ENCODE measurements around the gene L3MBTL1. TPM values are rescaled to one million over a fixed set of nuclear protein-coding genes. Genes with fewer than 3 reads are reported as not detected.
A peak's percentile ranks its signal among the peaks of the same experiment; 100 is the strongest.
"Not testable (repeated sequence)": the region's sequence is repeated elsewhere in the genome, so short reads cannot be mapped to it uniquely, and the experiment has no call there.

The L3MBTL1 gene
- polyA plus RNA-seq, 3 donors = 0.31 to 9.0 (median 0.36) TPM

DNA sequence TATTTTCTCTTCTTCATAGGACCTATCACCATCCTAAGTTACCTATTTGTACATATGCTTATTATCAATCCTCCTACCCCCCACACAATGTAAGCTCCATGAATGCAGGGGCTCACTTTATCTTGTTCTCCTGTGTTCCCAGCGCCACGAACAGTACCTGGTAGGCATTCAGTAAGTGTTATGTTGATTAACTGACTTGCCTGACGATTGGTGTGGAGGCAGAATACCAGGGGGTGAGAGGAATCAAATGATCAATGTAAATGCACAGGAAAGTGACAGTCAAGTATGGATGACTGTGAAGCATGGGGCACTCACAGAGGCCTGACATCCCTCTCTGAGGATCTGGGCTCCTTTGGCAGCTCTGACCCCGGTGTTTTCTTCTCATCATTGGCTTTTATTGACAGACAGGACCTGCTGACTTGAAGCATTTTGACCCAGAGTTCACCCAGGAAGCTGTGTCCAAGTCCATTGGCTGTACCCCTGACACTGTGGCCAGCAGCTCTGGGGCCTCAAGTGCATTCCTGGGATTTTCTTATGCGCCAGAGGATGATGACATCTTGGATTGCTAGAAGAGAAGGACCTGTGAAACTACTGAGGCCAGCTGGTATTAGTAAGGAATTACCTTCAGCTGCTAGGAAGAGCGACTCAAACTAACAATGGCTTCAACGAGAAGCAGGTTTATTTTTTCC, 77.1 kb downstream of the L3MBTL1 start:
- peaks cover 12 to 13% of the 10 kb centered on the region in 2 donors for H3K4me1 ChIP-seq (ENCODE audit: control insufficient read depth in 1 of 2, insufficient read depth in 2 of 2, low read length in 2 of 2)
- H4K20me1 ChIP-seq (ENCODE audit: insufficient read depth, low read length) = no peaks in the 10 kb centered on the region
- TF ChIP-seq, protein P1, sequence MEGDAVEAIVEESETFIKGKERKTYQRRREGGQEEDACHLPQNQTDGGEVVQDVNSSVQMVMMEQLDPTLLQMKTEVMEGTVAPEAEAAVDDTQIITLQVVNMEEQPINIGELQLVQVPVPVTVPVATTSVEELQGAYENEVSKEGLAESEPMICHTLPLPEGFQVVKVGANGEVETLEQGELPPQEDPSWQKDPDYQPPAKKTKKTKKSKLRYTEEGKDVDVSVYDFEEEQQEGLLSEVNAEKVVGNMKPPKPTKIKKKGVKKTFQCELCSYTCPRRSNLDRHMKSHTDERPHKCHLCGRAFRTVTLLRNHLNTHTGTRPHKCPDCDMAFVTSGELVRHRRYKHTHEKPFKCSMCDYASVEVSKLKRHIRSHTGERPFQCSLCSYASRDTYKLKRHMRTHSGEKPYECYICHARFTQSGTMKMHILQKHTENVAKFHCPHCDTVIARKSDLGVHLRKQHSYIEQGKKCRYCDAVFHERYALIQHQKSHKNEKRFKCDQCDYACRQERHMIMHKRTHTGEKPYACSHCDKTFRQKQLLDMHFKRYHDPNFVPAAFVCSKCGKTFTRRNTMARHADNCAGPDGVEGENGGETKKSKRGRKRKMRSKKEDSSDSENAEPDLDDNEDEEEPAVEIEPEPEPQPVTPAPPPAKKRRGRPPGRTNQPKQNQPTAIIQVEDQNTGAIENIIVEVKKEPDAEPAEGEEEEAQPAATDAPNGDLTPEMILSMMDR (IDR thresholded peaks at IDR 0.05) = no peak
- intact Hi-C loops (cut with micrococcal nuclease) = no loop called here
- Mint-ChIP-seq H3K27ac (peak overlapping the region in 2 of 7 donors; percentile 8 to 37), H3K27me3 (ENCODE audit: low read depth in 3 of 3) (peaks cover 0 to 5% (median 0%) of the 10 kb centered on the region in 3 donors), H3K4me3 (no peak overlapping the region), H3K36me3 (no peaks in the 10 kb centered on the region), H3K9me3 (no peaks in the 10 kb centered on the region), H3K4me1 (peaks cover 15% of the 10 kb centered on the region)
- peak overlapping the region; percentile 52 for H2AFZ ChIP-seq (ENCODE audit: insufficient read depth, low read depth, low read length, poor library complexity, severe bottlenecking)
- no peaks in the 10 kb centered on the region for H3K79me2 ChIP-seq (ENCODE audit: insufficient read depth, low read length)
- DNase-seq = no peak
- H3K36me3 ChIP-seq (replicated peaks in 1 of 2; ENCODE audit: control insufficient read depth in 1 of 2, insufficient read depth in 2 of 2, low read length in 2 of 2) = no peaks in the 10 kb centered on the region
- no peak overlapping the region for H3K27ac ChIP-seq (ENCODE audit: low read depth in 1 of 2, low read length in 2 of 2)
- no peak overlapping the region for H3K4me3 ChIP-seq (replicated peaks in 1 of 3; ENCODE audit: low read depth in 2 of 3, low read length in 3 of 3)
- H3K9ac ChIP-seq (ENCODE audit: insufficient read depth, low read length, poor library complexity, severe bottlenecking) = no peak overlapping the region
- no peaks in the 10 kb centered on the region for H3K27me3 ChIP-seq (ENCODE audit: control insufficient read depth in 2 of 2, insufficient read depth in 2 of 2, low read length in 2 of 2)
- H3K4me2 ChIP-seq (replicated peaks; ENCODE audit: extremely low read depth, low read length, poor library complexity, severe bottlenecking) = no peak overlapping the region
- WGBS (ENCODE audit: insufficient coverage) = 87% methylated on average over 6 of the region's 7 CpGs
- H3K9me3 ChIP-seq (replicated peaks in 1 of 2; ENCODE audit: control insufficient read depth in 1 of 2, insufficient read depth in 1 of 2, low read length in 2 of 2) = no peaks in the 10 kb centered on the region

- Histone ChIP-seq H3K27me3 (ENCODE audit: control insufficient read depth in 2 of 2, insufficient read depth in 2 of 2, low read length in 2 of 2) (no peaks in the 10 kb centered on the region), H3K4me3 (replicated peaks in 1 of 3; ENCODE audit: low read depth in 2 of 3, low read length in 3 of 3) (no peak overlapping the region), H3K79me2 (ENCODE audit: insufficient read depth, low read length) (peaks cover 9% of the 10 kb centered on the region), H3K9ac (ENCODE audit: insufficient read depth, low read length, poor library complexity, severe bottlenecking) (no peak overlapping the region), H3K4me2 (replicated peaks; ENCODE audit: extremely low read depth, low read length, poor library complexity, severe bottlenecking) (no peak overlapping the region), H3K27ac (ENCODE audit: low read depth in 1 of 2, low read length in 2 of 2) (no peak overlapping the region), H3K36me3 (replicated peaks in 1 of 2; ENCODE audit: control insufficient read depth in 1 of 2, insufficient read depth in 2 of 2, low read length in 2 of 2) (no peaks in the 10 kb centered on the region), H3K9me3 (replicated peaks in 1 of 2; ENCODE audit: control insufficient read depth in 1 of 2, insufficient read depth in 1 of 2, low read length in 2 of 2) (no peaks in the 10 kb centered on the region), H3K4me1 (ENCODE audit: control insufficient read depth in 1 of 2, insufficient read depth in 2 of 2, low read length in 2 of 2) (peaks cover 25 to 26% of the 10 kb centered on the region in 2 donors), H2AFZ (ENCODE audit: insufficient read depth, low read depth, low read length, poor library complexity, severe bottlenecking) (no peak overlapping the region), H4K20me1 (ENCODE audit: insufficient read depth, low read length) (no peaks in the 10 kb centered on the region)
- Mint-ChIP-seq H3K4me1 (peaks cover 30% of the 10 kb centered on the region), H3K36me3 (no peaks in the 10 kb centered on the region), H3K9me3 (no peaks in the 10 kb centered on the region), H3K27me3 (ENCODE audit: low read depth in 3 of 3) (peaks cover 0 to 5% (median 0%) of the 10 kb centered on the region in 3 donors), H3K27ac (peak overlapping the region in 1 of 7 donors; percentile 59), H3K4me3 (no peak overlapping the region)
- TF ChIP-seq, protein P1 (IDR thresholded peaks at IDR 0.05) = no peak
- no peak for DNase-seq
- 83% methylated on average over 6 of the region's 8 CpGs for WGBS (ENCODE audit: insufficient coverage)
- intact Hi-C loops (cut with micrococcal nuclease) = no loop called here
Measured at GRCh38 chr20:43586641-43587040, 79.1 kb downstream of the L3MBTL1 start.

GRCh38 chr20:43588526-43588925, 81.0 kb downstream of the L3MBTL1 start:
- H3K9ac ChIP-seq (ENCODE audit: insufficient read depth, low read length, poor library complexity, severe bottlenecking); H3K4me2 ChIP-seq (replicated peaks; ENCODE audit: extremely low read depth, low read length, poor library complexity, severe bottlenecking); H3K27me3 Mint-ChIP-seq (ENCODE audit: low read depth in 3 of 3); H3K27ac ChIP-seq (ENCODE audit: low read depth in 1 of 2, low read length in 2 of 2); H3K4me3 ChIP-seq (replicated peaks in 1 of 3; ENCODE audit: low read depth in 2 of 3, low read length in 3 of 3); H3K36me3 Mint-ChIP-seq; H3K9me3 ChIP-seq (replicated peaks in 1 of 2; ENCODE audit: control insufficient read depth in 1 of 2, insufficient read depth in 1 of 2, low read length in 2 of 2); H3K36me3 ChIP-seq (replicated peaks in 1 of 2; ENCODE audit: control insufficient read depth in 1 of 2, insufficient read depth in 2 of 2, low read length in 2 of 2); H3K27ac Mint-ChIP-seq; H3K9me3 Mint-ChIP-seq; H3K4me3 Mint-ChIP-seq; H3K27me3 ChIP-seq (ENCODE audit: control insufficient read depth in 2 of 2, insufficient read depth in 2 of 2, low read length in 2 of 2); DNase-seq; H2AFZ ChIP-seq (ENCODE audit: insufficient read depth, low read depth, low read length, poor library complexity, severe bottlenecking); H4K20me1 ChIP-seq (ENCODE audit: insufficient read depth, low read length); intact Hi-C loops (cut with micrococcal nuclease): not testable (repeated sequence)
- H3K4me1 ChIP-seq (ENCODE audit: control insufficient read depth in 1 of 2, insufficient read depth in 2 of 2, low read length in 2 of 2) = peaks cover 23 to 25% of the 10 kb centered on the region in 2 donors
- peaks cover 28% of the 10 kb centered on the region for H3K4me1 Mint-ChIP-seq
- WGBS (ENCODE audit: insufficient coverage) = 89% methylated on average over 5 of the region's 10 CpGs
- H3K79me2 ChIP-seq (ENCODE audit: insufficient read depth, low read length) = peaks cover 17% of the 10 kb centered on the region
